GM23338 (cell line): ENCODE data around the gene IQGAP2.

Experiments used
- CREB1 ChIP-seq: fragments of 250-450 bp; sonication (Bioruptor Pico); IDR thresholded peaks from 2 replicates; pipeline ENCODE4 v1.5.0; 2020; ENCODE audit warnings: low read depth, mild to moderate bottlenecking, moderate library complexity
- CTCF ChIP-seq, 2 experiments: fragments of 200-600 bp in 1 of 2; sonication (generic) in 1 of 2; conservative IDR thresholded peaks; 2 replicates each; pipeline versions ENCODE4 v1.5.1 to v1.6.1; 2016 to 2017; ENCODE audit warnings: antibody characterized with exemption in 2 of 2, low read depth in 2 of 2, mild to moderate bottlenecking in 2 of 2, moderate library complexity in 1 of 2
- EZH2 ChIP-seq: fragments of 200-600 bp; sonication (generic); IDR thresholded peaks from one replicate; pipeline ENCODE4 v1.8.0; 2017; ENCODE audit warnings: antibody characterized with exemption, mild to moderate bottlenecking, low read depth; ENCODE audit not compliant: unreplicated experiment
- POLR2AphosphoS5 ChIP-seq: IDR thresholded peaks from 2 replicates; pipeline ENCODE4 v1.6.1; 2016; ENCODE audit warnings: antibody characterized with exemption, low read depth
- REST ChIP-seq: IDR thresholded peaks from one replicate; pipeline ENCODE4 v1.6.1; 2018; ENCODE audit warnings: antibody characterized with exemption; ENCODE audit not compliant: unreplicated experiment
- ZNF331 ChIP-seq: fragments of 250-450 bp; sonication (Bioruptor Pico); IDR thresholded peaks from 2 replicates; pipeline ENCODE4 v1.5.0; 2020; ENCODE audit warnings: low read depth, mild to moderate bottlenecking, moderate library complexity

- TF ChIP-seq CTCF (conservative IDR thresholded peaks at IDR 0.05; ENCODE audit: low read depth in 2 of 2) = no peak
- no peak for TF ChIP-seq POLR2AphosphoS5
- no peak for TF ChIP-seq CREB1 (CRISPR knock-in tag)
- no peak for TF ChIP-seq ZNF331
- no peak for TF ChIP-seq EZH2
- TF ChIP-seq REST = no peak
These were observed 34.9 kb downstream of the IQGAP2 start for GRCh38 chr5:76438025-76438424.
